ENCODE results near the gene BTG2. TPM values are rescaled to one million over a fixed set of nuclear protein-coding genes. Genes with fewer than 3 reads are reported as not detected.

BTG2 gene
- total RNA-seq, 4 donors from 2014 or later = 41.9 to 82.1 (median 51.9) TPM

DNA sequence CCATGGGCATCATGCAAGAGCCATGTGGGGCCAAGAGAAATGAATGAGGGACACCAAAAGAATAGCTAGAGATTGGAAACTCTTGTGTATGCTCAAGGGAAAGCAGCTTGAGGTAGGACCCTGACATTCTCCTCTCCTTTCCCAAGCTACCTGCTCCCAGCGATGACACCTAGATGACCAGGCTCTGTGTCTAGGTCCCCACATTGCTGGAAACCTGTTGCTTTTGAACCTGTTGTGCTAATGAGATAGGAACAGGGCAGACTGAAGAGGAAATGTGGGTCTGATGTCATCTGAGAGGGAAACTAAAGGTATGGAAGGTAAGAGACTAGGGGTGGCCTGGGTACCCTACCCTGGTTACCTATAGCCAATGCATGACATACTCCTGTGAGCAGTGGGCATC lies 43.8 kb downstream of the BTG2 start:
- no peaks in the 10 kb centered on the region for H3K36me3 ChIP-seq
- peak overlapping the region in 2 of 3 donors; percentile 9 to 76 for H3K27ac ChIP-seq
- intact Hi-C loops (cut with DNase I) = loop anchor here (10.0 kb wide), 1 partner anchor 346 kb away; no protein-coding TSS in a partner anchor
- no peak for DNase-seq
- no peak overlapping the region for H3K4me3 ChIP-seq (replicated peaks in 1 of 3)
- WGBS, 2 donors = 100% methylated on average over 1 of the region's 1 CpG
- TF ChIP-seq, protein P1, sequence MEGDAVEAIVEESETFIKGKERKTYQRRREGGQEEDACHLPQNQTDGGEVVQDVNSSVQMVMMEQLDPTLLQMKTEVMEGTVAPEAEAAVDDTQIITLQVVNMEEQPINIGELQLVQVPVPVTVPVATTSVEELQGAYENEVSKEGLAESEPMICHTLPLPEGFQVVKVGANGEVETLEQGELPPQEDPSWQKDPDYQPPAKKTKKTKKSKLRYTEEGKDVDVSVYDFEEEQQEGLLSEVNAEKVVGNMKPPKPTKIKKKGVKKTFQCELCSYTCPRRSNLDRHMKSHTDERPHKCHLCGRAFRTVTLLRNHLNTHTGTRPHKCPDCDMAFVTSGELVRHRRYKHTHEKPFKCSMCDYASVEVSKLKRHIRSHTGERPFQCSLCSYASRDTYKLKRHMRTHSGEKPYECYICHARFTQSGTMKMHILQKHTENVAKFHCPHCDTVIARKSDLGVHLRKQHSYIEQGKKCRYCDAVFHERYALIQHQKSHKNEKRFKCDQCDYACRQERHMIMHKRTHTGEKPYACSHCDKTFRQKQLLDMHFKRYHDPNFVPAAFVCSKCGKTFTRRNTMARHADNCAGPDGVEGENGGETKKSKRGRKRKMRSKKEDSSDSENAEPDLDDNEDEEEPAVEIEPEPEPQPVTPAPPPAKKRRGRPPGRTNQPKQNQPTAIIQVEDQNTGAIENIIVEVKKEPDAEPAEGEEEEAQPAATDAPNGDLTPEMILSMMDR (IDR thresholded peaks at IDR 0.05) = no peak
- TF ChIP-seq POLR2A (IDR thresholded peaks at IDR 0.05) = no peak
- no peaks in the 10 kb centered on the region for H3K9me3 ChIP-seq
- no peaks in the 10 kb centered on the region for H3K27me3 ChIP-seq
- H3K4me1 ChIP-seq = peaks cover 56 to 57% of the 10 kb centered on the region in 2 donors

DNA sequence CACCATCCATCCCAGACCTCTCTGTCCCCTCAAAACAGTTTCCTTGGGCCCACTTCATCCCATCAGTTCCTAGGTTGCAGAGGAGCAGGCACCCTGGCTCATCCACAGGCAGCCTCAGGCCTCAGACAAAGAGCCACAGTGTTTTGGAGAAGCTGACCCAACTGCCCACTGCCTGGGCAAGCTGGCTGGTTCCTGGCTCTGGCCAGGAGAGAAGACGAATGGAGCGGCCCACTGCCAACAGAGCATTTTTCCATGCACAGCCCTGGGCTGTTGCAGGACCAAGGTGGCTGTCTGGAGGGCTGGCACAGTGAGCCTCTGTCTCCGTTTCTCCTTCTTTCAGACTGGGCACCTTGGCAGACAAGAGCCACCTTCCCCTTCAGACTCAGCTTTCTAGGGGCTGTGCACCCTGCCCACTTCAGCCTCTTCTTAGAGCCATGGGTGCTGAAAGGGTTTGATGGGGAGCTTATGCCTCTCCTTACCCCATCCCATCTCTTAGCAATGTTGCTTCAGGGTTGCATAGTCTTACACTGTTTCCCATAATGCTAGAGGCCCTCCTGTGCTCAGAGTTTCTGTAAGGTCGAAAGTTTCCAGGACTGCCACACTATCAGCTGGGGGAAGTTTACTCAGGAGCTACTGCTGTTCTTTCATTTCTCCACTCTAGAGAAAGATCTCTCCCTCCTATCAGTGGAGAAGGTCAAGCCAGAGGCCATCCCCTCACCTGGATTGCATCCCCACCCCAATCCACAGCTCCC lies 44.6 kb downstream of the BTG2 start:
- TF ChIP-seq, protein P1 (IDR thresholded peaks at IDR 0.05) = no peak
- peak in 1 of 2 donors; percentile 6 for TF ChIP-seq POLR2A (IDR thresholded peaks at IDR 0.05)
- no peaks in the 10 kb centered on the region for H3K27me3 ChIP-seq
- intact Hi-C loops (cut with DNase I) = loop anchor here (10.0 kb wide), 1 partner anchor 345 kb away; no protein-coding TSS in a partner anchor
- peak overlapping the region in 1 of 3 donors; percentile 8 for H3K4me3 ChIP-seq (replicated peaks in 1 of 3)
- no peaks in the 10 kb centered on the region for H3K9me3 ChIP-seq
- no peaks in the 10 kb centered on the region for H3K36me3 ChIP-seq
- WGBS, 2 donors = 43 to 70% methylated on average over 1 to 4 of the region's 4 CpGs
- peaks cover 53 to 56% of the 10 kb centered on the region in 2 donors for H3K4me1 ChIP-seq
- H3K27ac ChIP-seq = peak overlapping the region; percentile 40 to 85 (median 76)
- DNase-seq = no peak

DNA sequence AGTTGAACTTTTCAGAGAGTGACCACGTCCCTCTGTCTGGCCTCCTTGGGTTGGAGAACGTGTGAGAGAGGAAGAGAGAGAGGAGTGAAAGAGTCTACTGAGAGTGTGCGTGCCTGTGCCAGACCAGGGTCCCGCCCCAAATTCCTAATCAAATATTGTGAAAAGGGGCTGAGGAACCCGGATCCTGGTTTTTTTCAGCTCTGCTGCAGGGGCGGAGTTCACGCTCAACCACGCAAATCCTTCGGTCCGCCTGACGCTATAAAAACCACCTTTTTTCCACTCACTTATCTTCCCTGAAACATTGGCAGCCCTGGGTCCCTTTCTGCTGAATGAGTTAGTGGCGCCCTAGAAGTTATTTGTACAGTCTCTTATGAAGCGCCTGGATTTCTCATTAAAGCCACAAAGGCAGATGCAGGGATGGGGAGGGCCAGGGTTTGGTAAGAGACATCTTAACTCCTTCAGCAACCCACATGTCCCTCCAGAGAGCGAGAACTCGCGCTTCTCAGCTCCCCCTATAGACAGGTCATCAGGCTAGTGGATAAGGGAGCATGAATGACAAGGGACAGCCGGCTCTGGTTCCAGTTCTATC lies 45.8 kb downstream of the BTG2 start, which contains the start of gene FMOD:
TSS of gene FMOD (minus strand) at position 86 of the 589 bp plus-strand sequence. CDS start 2,852 bp downstream, outside the sequence.
- peak; percentile 85 to 90 for DNase-seq
- Histone ChIP-seq H3K27me3 (no peaks in the 10 kb centered on the region), H3K4me3 (replicated peaks in 1 of 3) (peak within 1 kb of the TSS in 1 of 3 donors; percentile 8), H3K36me3 (no peaks in the 10 kb centered on the region), H3K9me3 (no peaks in the 10 kb centered on the region), H3K27ac (peak within 1 kb of the TSS; percentile 69 to 85 (median 76)), H3K4me1 (peaks cover 43 to 52% of the 10 kb centered on the region in 2 donors)
- 4 to 17% methylated on average over 16 to 17 of the region's 17 CpGs for WGBS, 2 donors
- intact Hi-C loops (cut with DNase I) = no loop called here
- peak in 1 of 2 donors; percentile 76 for TF ChIP-seq POLR2A (IDR thresholded peaks at IDR 0.05)
- TF ChIP-seq, protein P1 (IDR thresholded peaks at IDR 0.05) = no peak

DNA sequence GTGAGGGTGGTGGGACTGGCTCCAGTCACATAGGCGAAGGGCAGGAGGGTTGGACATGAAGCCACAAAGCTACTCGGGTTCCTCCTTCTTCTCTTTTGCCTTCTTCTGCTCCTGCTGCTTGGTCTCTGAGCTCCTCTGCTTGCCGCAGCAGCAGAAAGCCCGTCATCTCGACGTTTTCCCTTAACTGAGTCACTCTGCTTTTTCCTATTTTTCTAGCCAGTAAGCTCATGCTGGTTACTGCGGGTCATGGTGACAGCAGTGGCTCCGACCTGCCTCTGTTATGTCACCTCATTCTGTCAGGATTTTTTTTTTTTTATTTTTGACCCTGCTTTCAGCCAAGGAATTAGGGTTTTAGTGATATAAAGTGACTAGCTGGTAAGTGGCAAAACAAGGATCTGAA lies 48.2 kb downstream of the BTG2 start:
- intact Hi-C loops (cut with DNase I) = no loop called here
- peaks cover 34 to 40% of the 10 kb centered on the region in 2 donors for H3K4me1 ChIP-seq
- peak overlapping the region in 2 of 3 donors; percentile 57 to 63 for H3K27ac ChIP-seq
- H3K9me3 ChIP-seq = no peaks in the 10 kb centered on the region
- H3K36me3 ChIP-seq = no peaks in the 10 kb centered on the region
- WGBS, 2 donors = 82 to 85% methylated on average over 8 of the region's 8 CpGs
- H3K4me3 ChIP-seq (replicated peaks in 1 of 3) = no peak overlapping the region
- no peak for DNase-seq
- no peaks in the 10 kb centered on the region for H3K27me3 ChIP-seq
- TF ChIP-seq, protein P1 (IDR thresholded peaks at IDR 0.05) = no peak
- no peak for TF ChIP-seq POLR2A (IDR thresholded peaks at IDR 0.05)

DNA sequence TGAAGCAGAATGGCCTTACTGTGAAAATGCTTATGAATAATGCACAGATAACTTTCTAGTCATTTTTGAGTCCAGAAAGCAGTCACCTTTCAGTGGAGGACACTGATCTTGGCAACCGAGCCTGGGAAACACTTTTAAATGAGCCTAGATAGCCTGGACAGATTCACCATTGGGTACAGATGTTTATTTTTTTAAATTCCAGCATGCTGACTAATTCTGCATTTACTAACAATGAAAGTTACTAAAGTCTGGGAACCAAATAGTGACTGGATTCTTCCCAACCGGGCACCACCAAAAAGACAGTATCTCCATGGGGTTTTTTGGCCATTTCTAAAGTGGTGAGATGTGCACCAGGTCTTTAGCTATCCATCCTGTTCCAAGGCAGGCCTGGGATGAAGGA lies 48.9 kb downstream of the BTG2 start:
- Histone ChIP-seq H3K27ac (peak overlapping the region in 2 of 3 donors; percentile 57 to 63), H3K4me3 (replicated peaks in 1 of 3) (no peak overlapping the region), H3K9me3 (no peaks in the 10 kb centered on the region), H3K27me3 (no peaks in the 10 kb centered on the region), H3K36me3 (no peaks in the 10 kb centered on the region), H3K4me1 (peaks cover 26 to 35% of the 10 kb centered on the region in 2 donors)
- TF ChIP-seq, protein P1 (IDR thresholded peaks at IDR 0.05) = no peak
- TF ChIP-seq POLR2A (IDR thresholded peaks at IDR 0.05) = no peak
- DNase-seq = no peak
- WGBS, 2 donors = 64 to 69% methylated on average over 2 of the region's 2 CpGs
- intact Hi-C loops (cut with DNase I) = no loop called here

Measured in thyroid gland (tissue), 4 donors.